Measurements from ENCODE around the gene NFX1. TPM values are rescaled to one million over a fixed set of nuclear protein-coding genes. Genes with fewer than 3 reads are reported as not detected.
A peak's percentile ranks its signal among the peaks of the same experiment; 100 is the strongest.

The NFX1 gene
- total and polyA plus RNA-seq, 9 donors: 18.5 to 44.5 (median 34.3) TPM

DNA sequence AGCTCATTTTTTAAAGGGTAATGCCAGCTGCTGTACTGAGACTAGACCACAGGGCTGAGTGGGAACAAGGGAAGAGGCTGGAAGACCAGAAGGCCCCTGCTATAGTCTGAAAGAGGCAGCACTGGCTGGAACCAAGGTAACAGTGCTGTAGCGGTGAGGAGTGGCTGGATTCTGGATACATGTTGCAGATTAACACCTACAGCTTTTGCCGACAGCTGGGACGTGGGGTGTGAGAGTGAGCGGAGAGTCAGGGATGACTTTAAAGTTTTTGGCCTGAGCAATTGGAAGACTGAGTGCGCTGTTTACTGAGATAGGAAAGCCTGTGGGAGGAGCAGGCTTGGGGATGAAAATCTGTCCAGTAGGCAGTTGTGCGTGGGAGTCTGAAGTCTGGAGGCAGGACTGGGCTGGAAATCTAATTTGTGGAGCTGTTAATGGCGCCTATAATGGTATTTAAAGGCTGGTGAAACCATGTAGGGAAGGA, 85.6 kb downstream of the NFX1 start:
- Histone ChIP-seq H3K4me1 (ENCODE audit: insufficient read depth) (peaks cover 12% of the 10 kb centered on the region), H3K27me3 (no peaks in the 10 kb centered on the region), H3K27ac (peak overlapping the region in 1 of 2 donors; percentile 61), H3K9me3 (no peaks in the 10 kb centered on the region), H3K36me3 (no peaks in the 10 kb centered on the region), H3K4me3 (no peak overlapping the region)
- intact Hi-C loops (cut with DNase I): loop anchor here in 2 of 4 donors (2.0 to 10.0 kb wide), 2 partner anchors 89 to 91 kb away; no protein-coding TSS in a partner anchor
- TF ChIP-seq CTCF (IDR thresholded peaks at IDR 0.05): no peak
- DNase-seq: peak in 3 of 5 donors; percentile 56 to 60 (median 56)
- WGBS, 3 donors: 9 to 16% (median 15%) methylated on average over 7 of the region's 7 CpGs

GRCh38 chr9:33377089-33377715, 86.9 kb downstream of the NFX1 start:
- no peak overlapping the region for H3K27ac ChIP-seq
- H3K4me3 ChIP-seq: no peak overlapping the region
- TF ChIP-seq EP300 (IDR thresholded peaks at IDR 0.05): no peak
- no peak for TF ChIP-seq POLR2A (IDR thresholded peaks at IDR 0.05)
- TF ChIP-seq CTCF (IDR thresholded peaks at IDR 0.05): no peak
- peaks cover 12% of the 10 kb centered on the region for H3K4me1 ChIP-seq (ENCODE audit: insufficient read depth)
- H3K36me3 ChIP-seq: no peaks in the 10 kb centered on the region
- no peaks in the 10 kb centered on the region for H3K27me3 ChIP-seq
- WGBS, 3 donors: 90 to 91% (median 91%) methylated on average over 12 of the region's 12 CpGs
- H3K9me3 ChIP-seq: no peaks in the 10 kb centered on the region
- intact Hi-C loops (cut with DNase I): loop anchor here in 1 of 4 donors (10.0 kb wide), 1 partner anchor 88 kb away; no protein-coding TSS in a partner anchor
- no peak for DNase-seq

DNA sequence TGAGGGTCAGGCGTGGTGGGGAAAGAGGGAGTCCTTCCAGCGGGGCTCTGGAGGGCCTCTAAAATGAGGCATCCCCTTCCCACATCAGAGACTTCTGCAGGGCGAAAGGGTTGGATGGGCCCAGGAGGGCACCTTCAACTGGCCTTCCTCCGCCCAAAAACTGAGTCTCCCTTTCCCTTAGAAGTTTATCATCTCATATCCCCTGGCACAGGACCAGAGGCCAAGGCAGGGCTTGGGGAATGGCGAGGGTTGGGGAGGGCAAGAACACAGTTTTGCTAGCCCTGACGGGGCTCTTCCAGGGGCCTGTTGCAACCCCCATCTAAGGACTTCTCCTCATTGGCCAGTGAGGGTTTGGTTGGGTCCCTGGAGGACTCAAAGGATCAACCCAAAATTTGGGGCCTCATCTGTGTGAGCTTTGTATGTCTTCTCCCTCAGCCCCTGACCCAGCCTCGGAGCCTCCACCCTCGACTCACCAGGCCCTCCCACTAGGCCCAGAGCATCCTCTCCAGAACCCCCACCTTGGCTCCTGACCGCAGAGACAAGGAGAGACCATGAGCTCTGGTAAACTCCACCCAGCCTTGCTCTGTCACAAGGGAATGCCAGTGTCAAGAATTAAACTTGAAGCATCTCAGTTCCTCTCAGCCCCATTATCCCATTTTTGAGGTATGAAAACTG, 87.9 kb downstream of the NFX1 start:
- peaks cover 12% of the 10 kb centered on the region for H3K4me1 ChIP-seq (ENCODE audit: insufficient read depth)
- no peaks in the 10 kb centered on the region for H3K27me3 ChIP-seq
- intact Hi-C loops (cut with DNase I): loop anchor here in 1 of 4 donors (10.0 kb wide), 1 partner anchor 87 kb away; no protein-coding TSS in a partner anchor
- no peak for DNase-seq
- no peak overlapping the region for H3K4me3 ChIP-seq
- 81 to 92% (median 82%) methylated on average over 8 to 9 of the region's 9 CpGs for WGBS, 3 donors
- TF ChIP-seq CTCF (IDR thresholded peaks at IDR 0.05): no peak
- TF ChIP-seq EP300 (IDR thresholded peaks at IDR 0.05): no peak
- TF ChIP-seq POLR2A (IDR thresholded peaks at IDR 0.05): no peak
- no peaks in the 10 kb centered on the region for H3K36me3 ChIP-seq
- no peak overlapping the region for H3K27ac ChIP-seq
- H3K9me3 ChIP-seq: no peaks in the 10 kb centered on the region

DNA sequence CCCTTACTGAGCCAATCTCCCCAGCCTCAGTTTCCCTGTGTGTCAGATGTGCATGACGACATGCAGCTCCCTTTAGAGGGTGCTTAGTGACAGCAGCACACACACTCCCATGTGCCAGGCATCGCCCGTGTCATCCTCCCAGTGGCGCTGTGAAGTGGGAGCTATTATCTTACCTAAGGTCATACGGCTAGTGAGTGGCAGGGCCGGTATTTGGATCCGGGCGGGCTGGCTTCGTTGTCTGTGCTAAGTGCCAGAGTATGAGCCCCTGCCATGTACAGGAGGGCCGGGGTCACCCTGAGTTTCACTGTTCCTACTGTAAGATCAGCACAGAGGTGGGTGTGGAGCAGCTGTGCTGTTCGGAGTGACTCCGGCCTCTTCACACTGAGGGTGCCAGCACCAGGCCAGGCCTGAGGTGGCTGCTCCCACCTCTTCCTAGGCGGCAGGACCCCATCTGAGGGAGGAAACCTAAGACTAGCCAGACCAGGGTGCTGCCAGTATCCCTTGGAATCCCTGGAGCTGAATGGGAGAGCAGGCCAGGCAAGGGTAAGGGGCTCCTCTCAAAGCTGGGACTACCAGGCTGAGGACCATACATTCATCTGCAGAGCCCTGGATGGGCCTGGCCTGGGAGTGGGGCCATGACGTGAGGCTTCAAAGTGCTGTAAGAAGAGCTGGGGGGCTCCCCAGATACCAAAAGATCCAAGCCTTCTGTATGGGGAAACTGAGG, 89.5 kb downstream of the NFX1 start:
- H3K36me3 ChIP-seq: no peaks in the 10 kb centered on the region
- H3K9me3 ChIP-seq: no peaks in the 10 kb centered on the region
- H3K4me1 ChIP-seq (ENCODE audit: insufficient read depth): peaks cover 11% of the 10 kb centered on the region
- H3K27me3 ChIP-seq: no peaks in the 10 kb centered on the region
- no peak overlapping the region for H3K4me3 ChIP-seq
- H3K27ac ChIP-seq: no peak overlapping the region
- no peak for DNase-seq
- TF ChIP-seq EP300 (IDR thresholded peaks at IDR 0.05): no peak
- no peak for TF ChIP-seq CTCF (IDR thresholded peaks at IDR 0.05)
- no peak for TF ChIP-seq POLR2A (IDR thresholded peaks at IDR 0.05)
- WGBS, 3 donors: 82 to 88% (median 85%) methylated on average over 14 of the region's 14 CpGs
- intact Hi-C loops (cut with DNase I): loop anchor here in 1 of 4 donors (10.0 kb wide), 1 partner anchor 85 kb away; no protein-coding TSS in a partner anchor
